Measurements from ENCODE around the gene GPHA2.

GPHA2 gene

DNA sequence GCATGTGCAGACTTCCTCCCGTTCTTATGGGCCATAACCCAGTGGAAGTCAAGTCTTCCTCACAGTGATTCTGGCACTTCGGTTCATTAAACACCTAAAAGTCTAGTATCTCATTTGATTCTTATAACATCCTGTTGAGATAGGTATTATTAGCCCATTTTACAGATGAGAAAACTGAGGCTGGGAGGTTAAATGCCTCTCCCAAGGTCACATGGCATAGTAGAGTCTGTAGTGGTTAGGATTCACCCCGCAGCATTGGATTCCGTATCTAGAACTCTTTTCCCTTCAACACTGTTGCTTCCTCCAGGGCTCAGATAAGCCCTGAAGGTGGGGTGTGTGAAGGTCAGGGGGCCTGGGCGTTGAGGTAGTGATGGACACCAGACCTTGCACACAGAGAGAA lies 3.4 kb downstream of the GPHA2 start:
- no peak for DNase-seq (ENCODE audit: low read depth)
- in situ Hi-C loops (cut with HindIII; ENCODE audit: low sequenced_read_pairs), result loop anchor here (5.0 kb wide), 1 partner anchor 40 kb away; no protein-coding TSS in a partner anchor

GRCh38 chr11:64931290-64931689 lies 4.4 kb downstream of the GPHA2 start:
- no peak for TF ChIP-seq CTCF (IDR thresholded peaks at IDR 0.05; ENCODE audit: low read depth, low read length, missing control alignments)
- in situ Hi-C loops (cut with HindIII; ENCODE audit: low sequenced_read_pairs), result loop anchor here (5.0 kb wide), 1 partner anchor 39 kb away; no protein-coding TSS in a partner anchor
- no peak overlapping the region for H3K4me3 ChIP-seq (ENCODE audit: low read depth, low read length)
- no peak for DNase-seq (ENCODE audit: low read depth)

More for the DNA sequence above, 3.4 kb downstream of the GPHA2 start:
- no peak for TF ChIP-seq CTCF (IDR thresholded peaks at IDR 0.05; ENCODE audit: low read depth, low read length, missing control alignments)
- H3K4me3 ChIP-seq (ENCODE audit: low read depth, low read length), result no peak overlapping the region

GRCh38 chr11:64930340-64930739 lies 5.4 kb downstream of the GPHA2 start:
- in situ Hi-C loops (cut with HindIII; ENCODE audit: low sequenced_read_pairs), result loop anchor here (5.0 kb wide), 1 partner anchor 38 kb away; no protein-coding TSS in a partner anchor

DNA sequence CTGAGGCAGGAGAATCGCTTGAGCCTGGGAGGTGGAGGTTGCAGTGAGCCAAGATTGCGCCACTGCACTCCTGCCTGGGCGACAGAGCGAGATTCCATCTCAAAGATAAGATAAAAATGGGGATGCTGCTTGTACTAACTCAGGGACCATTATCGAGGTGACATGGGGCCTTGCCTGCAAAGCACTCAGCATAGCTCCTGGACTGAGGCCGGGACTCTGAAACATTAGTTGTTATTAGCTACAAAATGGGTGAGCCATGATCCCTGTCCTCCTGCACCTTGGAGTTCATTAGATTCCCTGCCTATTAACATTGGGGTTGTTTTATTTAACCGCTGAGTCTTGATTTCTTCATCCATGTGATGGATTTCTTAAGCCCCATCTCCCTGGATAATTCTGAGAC lies 6.1 kb downstream of the GPHA2 start:
- DNase-seq (ENCODE audit: low read depth), result no peak
- in situ Hi-C loops (cut with HindIII; ENCODE audit: low sequenced_read_pairs), result loop anchor here (5.0 kb wide), 1 partner anchor 37 kb away; no protein-coding TSS in a partner anchor
- no peak overlapping the region for H3K4me3 ChIP-seq (ENCODE audit: low read depth, low read length)
- no peak for TF ChIP-seq CTCF (IDR thresholded peaks at IDR 0.05; ENCODE audit: low read depth, low read length, missing control alignments)

More at GRCh38 chr11:64930340-64930739, 5.4 kb downstream of the GPHA2 start:
- no peak for DNase-seq (ENCODE audit: low read depth)
- no peak for TF ChIP-seq CTCF (IDR thresholded peaks at IDR 0.05; ENCODE audit: low read depth, low read length, missing control alignments)
- H3K4me3 ChIP-seq (ENCODE audit: low read depth, low read length), result no peak overlapping the region

DNA sequence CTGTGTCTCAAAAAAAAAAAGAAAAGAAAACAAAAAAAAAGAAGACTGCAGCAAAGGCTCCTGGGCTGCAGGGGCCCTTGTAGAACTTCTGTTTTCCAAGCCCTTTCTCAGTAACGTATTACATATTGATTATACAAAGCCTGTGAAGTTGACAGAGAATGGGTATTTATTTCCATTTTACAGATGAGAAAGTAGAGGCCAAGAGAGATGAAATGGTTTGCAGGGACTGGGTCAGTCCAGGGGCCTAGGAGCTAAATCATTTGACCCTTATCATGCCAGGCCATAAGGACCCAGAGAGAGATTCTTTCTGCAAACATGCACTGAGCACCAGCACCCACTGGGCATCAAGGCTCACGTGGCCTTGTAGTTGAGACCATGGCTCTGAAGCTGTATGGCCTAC lies 6.7 kb downstream of the GPHA2 start:
- DNase-seq (ENCODE audit: low read depth), result no peak
- no peak for TF ChIP-seq CTCF (IDR thresholded peaks at IDR 0.05; ENCODE audit: low read depth, low read length, missing control alignments)
- in situ Hi-C loops (cut with HindIII; ENCODE audit: low sequenced_read_pairs), result no loop called here
- no peak overlapping the region for H3K4me3 ChIP-seq (ENCODE audit: low read depth, low read length)

GRCh38 chr11:64926689-64927088 lies 9.0 kb downstream of the GPHA2 start:
- DNase-seq (ENCODE audit: low read depth), result no peak
- in situ Hi-C loops (cut with HindIII; ENCODE audit: low sequenced_read_pairs), result no loop called here
- H3K4me3 ChIP-seq (ENCODE audit: low read depth, low read length), result no peak overlapping the region
- TF ChIP-seq CTCF (IDR thresholded peaks at IDR 0.05; ENCODE audit: low read depth, low read length, missing control alignments), result no peak
